LoVo (cell line): Measurements from ENCODE around the gene CTSA.
"Not testable (repeated sequence)": the region's sequence is repeated elsewhere in the genome, so short reads cannot be mapped to it uniquely, and the experiment has no call there.

ENCODE experiments used
- DNase-seq: peaks from one replicate; pipeline ENCODE4 v3.0.0-alpha.2; 2016; ENCODE audit warnings: low spot score

Gene CTSA

DNA sequence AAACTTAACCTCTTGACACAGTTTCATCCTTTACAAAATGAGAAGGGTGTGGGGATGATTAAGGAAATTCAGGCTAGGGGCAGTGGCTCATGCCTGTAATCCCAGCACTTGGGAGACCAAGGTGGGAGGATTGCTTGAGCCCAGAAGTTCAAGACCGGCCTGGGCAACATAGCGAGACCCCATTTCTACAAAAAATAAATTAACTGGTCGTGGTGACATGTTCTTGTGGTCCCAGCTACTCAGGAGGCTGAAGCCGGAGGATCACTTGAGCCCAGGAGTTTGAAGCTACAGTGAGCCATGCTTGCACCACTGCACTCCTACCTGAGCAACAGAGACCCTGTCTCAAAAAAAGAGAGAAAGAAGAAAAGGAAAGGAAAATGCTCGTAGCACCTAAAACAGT lies 24.7 kb upstream of the CTSA start:
- DNase-seq = no peak

GRCh38 chr20:45867136-45867818 lies 23.9 kb upstream of the CTSA start:
- DNase-seq = no peak

DNA sequence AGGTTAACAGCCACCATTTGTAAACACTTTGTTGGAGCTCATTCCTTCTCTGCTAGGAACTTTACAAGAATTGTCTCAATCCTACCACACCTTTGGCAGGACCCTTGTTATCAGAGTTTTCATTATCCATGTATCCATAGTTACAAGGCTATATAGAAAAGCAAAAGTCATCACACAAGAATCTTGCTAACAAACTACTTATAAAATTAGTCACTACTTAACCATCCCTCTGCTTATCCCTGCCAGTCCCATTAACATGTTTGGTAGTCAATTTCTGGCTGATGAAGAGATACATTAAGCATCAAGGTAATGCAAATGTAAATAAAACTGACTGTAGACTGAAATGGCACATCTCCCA lies 23.3 kb upstream of the CTSA start:
- peak; percentile 18 for DNase-seq

DNA sequence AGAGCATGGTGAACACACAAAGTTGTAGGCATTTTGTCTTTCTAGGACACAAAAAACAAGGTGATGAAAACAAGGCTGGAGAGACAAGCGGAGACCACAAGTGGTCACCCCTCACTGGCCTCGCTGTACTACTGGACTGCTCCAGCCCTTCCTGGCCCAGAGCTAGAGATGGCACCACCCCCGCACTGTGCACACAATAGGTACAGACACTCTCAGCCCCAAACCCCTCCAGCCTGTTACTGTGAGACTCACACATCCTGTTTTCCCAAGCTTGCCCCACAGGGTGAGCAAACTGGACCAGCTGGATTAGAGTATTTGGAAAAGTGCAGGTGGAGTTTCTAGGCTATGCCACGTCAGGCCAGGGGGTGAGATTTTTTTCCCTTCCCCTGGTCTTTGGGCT lies 18.5 kb upstream of the CTSA start:
- DNase-seq = no peak

DNA sequence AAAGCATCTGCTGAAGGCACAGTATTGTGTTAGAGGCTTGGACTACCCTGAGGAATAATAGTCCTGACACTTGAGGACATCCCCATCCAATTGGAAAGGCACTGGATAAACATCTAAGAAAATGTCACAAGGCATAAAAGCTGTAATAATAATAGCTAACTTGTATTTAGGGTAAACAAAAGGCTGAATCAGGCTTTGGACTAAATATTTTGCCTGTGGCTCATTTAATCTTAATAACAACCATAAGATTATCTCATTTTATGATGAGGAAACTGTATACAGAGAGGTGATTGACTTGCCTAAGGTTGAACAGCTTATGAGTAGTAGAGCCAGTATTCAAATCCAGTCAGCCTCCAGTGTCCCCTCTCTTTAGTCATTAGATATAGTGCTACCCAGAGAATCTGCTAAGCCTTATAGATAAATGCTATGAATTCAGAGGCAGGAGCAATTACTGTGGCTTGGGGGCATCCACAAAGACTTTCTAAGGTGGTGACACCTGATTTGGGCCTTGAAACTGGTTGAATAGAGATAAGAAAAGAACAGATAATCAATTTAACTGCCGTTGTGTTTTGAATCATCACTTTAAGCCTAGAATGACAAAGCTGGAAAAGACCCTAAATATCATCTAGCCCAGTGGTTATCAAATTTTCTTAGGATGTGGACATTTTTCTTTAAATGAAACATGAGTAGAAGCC lies 17.6 kb upstream of the CTSA start:
- DNase-seq = no peak

GRCh38 chr20:45874104-45874481 lies 17.0 kb upstream of the CTSA start:
- DNase-seq = not testable (repeated sequence)

GRCh38 chr20:45874576-45874975 lies 16.6 kb upstream of the CTSA start:
- no peak for DNase-seq

- DNase-seq = no peak
These were observed 12.9 kb upstream of the CTSA start for GRCh38 chr20:45878076-45878761.

DNA sequence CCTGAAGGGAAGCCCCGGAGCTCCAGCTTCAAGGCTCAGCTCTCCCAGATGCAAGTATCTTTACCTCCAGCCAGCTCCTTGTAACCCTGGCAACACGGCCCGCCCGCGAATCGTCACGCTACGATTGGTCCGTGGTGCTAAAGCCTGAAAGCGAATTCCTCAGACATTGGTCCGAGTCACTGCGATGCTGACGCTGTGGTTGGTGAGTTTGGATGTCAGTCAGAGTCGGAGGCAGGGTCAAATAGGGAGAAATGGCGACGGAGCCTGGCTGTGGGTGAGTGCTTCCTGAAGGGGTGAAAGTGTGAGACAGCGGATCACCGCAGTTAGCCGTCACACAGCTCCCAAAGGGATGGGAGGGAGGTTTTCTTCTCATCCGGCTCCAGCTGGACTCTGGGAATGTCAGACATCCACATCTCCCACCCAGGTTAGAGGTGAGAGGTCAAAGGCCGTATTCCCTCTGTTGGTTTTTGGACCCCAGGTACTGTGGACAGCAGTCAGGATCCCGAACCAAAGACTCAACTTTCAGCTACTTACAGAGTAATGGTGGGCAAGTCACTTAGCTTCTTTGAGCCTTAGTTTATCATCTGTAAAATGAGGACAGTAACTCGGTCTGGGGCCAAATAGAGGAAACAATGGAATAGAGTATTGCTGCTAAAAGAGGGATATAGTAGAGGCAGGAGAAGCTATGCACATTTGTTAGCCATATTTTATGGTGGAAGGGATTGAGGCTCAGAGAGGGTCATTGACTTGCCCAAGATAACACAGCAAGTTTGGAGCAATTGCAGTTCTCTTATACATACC lies 9.9 kb upstream of the CTSA start, which contains the start of gene ZSWIM1:
TSS of gene ZSWIM1 (plus strand) at position 240 of the 801 bp plus-strand sequence. CDS start 1,366 bp downstream, outside the sequence.
- DNase-seq = peak; percentile 97

DNA sequence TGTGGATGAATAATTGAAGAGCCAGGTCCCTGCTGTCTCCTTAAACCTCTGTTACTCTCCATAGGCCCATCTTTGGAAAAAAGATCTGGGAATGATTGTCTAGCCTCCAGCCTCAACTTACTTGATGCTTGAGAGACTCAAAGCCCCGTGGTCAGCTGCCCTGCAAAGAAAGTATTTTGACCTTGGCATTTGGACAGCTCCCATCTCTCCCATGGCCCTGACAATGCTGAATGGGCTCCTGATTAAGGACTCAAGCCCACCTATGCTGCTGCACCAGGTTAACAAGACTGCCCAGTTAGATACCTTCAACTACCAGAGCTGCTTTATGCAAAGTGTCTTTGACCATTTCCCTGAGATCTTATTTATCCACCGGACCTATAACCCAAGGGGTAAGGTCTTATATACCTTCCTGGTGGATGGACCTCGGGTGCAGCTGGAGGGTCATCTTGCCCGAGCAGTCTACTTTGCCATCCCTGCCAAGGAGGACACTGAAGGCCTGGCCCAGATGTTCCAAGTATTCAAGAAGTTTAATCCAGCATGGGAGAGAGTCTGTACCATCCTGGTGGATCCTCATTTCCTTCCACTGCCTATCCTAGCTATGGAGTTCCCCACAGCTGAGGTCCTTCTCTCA lies 8.6 kb upstream of the CTSA start:
- no peak for DNase-seq

- no peak for DNase-seq
These were observed 8.1 kb upstream of the CTSA start for GRCh38 chr20:45883100-45883469.

- no peak for DNase-seq
These were observed 4.4 kb upstream of the CTSA start for GRCh38 chr20:45886590-45887345.

DNA sequence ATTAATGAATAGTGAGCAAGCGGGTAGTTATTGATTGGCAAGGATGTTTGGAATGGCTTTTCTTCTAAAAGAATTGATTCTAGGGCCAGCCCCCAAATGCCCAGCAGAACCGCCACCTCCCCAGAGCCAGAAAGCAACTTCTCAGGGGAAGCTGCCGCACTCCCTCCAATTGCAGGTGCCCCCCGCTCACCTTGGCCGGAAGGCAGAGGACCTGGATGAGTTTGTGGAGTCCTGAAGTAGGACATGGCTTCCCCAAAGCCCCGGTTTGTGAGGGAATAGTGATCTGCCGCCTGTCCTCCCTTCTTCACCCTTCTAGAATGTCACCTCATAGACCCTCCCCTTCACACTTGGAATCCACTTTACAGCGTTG lies 3.8 kb upstream of the CTSA start, which contains the start of gene SPATA25:
TSS of gene SPATA25 (minus strand) at position 277 of the 370 bp plus-strand sequence. CDS start at position 245, 32 bp downstream.
- no peak for DNase-seq

GRCh38 chr20:45888681-45889080 lies 2.5 kb upstream of the CTSA start:
- DNase-seq = no peak

DNA sequence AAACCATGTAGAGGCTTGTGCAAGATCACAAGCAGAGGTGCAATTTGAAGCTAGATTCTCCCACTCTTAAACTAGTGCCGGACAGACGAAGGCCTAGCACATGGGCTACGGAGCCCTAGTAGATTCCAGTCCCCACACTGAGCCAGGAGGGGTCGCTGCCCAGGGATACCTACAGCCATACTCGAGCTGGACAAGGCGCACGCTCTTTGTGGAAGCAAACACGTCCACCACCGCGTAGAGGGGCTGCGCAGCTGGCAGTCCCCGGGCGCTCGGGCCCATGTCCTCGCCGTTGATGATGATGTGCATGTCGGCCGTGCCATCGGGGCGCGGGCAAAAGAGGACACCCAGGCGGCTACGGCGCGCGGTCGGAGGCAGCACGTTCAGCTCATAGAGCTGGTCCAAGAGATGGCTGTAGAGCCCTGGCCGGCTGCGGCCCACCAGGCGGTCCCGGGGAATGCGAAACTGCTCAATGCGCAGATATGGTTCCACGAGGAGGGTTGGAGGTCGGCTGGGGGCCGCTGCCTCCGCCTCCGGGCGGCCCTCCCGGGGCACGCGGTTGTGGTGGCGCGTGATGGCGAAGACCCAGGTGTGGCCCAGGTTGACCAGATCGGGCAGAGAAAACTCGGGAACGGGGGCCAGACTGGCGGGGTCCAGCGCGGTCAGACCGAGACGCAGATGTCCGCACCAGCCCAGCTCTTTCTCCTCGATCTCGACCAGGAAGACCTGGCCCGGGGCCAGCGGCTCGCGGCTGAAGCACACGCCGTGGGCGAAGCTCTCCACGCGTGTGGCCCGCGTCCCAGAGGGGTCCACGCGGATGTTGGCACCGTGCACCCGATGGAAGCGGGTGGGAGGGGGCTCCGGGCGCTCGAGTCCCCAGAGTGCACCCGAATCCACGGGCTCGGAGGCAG lies 804 bp upstream of the CTSA start:
- DNase-seq = no peak

GRCh38 chr20:45892049-45892825 lies 1.1 kb downstream of the CTSA start:
- DNase-seq = no peak

DNA sequence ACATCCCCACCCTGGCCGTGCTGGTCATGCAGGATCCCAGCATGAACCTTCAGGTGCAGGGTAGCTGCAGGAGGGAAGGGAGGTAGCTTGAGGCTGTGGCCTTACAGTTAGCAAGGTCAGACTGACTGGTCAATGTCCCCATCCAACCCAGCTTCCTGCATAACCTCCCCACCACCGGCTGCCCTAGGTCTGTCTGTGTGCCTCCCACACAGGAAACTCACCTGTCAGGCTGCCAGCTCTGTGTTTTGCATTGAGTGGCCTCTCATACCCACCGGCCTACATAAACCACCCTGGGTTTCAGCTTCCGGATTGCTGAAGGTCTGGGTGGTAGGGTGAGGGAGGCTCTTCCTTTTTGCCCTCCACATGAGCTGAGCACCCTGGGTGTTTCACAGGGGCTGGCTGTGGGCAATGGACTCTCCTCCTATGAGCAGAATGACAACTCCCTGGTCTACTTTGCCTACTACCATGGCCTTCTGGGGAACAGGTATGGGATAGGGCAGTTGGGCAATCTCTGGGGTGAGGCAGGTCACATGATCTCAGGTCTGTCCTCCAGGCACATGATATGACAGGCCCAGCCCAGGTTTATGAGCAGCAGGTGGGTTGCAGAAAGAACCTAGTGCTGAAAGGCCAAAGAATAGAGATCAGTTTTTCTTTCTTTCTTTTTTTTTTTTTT lies 1.8 kb downstream of the CTSA start:
- DNase-seq = no peak

DNA sequence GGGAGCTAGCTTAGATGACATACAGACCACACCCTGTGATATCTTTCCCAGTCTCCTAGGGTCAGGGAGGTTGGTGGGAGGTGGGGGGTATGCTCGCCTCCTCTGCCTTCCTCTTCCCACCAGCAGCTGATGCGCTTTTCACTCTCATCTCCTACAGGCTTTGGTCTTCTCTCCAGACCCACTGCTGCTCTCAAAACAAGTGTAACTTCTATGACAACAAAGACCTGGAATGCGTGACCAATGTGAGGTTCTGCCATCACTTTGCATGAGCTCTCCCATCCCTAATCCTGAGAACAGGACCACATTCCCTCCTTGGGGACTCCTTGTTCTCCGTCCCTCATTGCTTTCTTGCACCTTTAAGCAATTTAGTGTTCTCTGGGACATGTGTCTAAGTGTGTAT lies 2.7 kb downstream of the CTSA start:
- DNase-seq = no peak

DNA sequence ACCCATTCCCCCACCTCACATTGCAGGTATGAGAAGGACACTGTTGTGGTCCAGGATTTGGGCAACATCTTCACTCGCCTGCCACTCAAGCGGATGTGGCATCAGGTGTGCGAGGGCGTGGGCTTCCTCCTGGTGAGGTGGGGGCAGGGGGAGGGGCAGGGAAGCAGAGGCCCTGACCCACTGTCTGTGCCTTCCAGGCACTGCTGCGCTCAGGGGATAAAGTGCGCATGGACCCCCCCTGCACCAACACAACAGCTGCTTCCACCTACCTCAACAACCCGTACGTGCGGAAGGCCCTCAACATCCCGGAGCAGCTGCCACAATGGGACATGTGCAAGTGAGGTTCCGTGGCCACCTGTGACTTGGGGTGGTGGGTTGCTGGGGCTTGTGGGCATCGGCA lies 3.7 kb downstream of the CTSA start:
- DNase-seq = no peak
